HepG2 (cell line): Measurements from ENCODE around the gene ABCB9.

Experiments used
- EZH2 ChIP-seq: conservative IDR thresholded peaks from 2 replicates; pipeline ENCODE4 v1.6.1; 2012; ENCODE audit warnings: mild to moderate bottlenecking, low read depth, low read length, moderate library complexity
- SALL1 ChIP-seq: sonication (generic); formaldehyde crosslinking; IDR thresholded peaks from 2 replicates; pipeline ENCODE4 v1.8.0; 2022; ENCODE audit warnings: mild to moderate bottlenecking, missing genetic modification reagents
- SNRNP70 ChIP-seq: fragments of 200-400 bp; formaldehyde crosslinking; IDR thresholded peaks from 2 replicates; pipeline ENCODE4 v1.6.1; 2017; ENCODE audit warnings: mild to moderate bottlenecking, low read depth, low read length, moderate library complexity
- SP1 ChIP-seq, 2 experiments: fragments of 450-650 bp in 1 of 2; sonication (generic) in 1 of 2; formaldehyde crosslinking in 1 of 2; IDR thresholded peaks; 2 replicates each; pipeline versions ENCODE4 v1.4.0 to v1.6.1; 2016 to 2020; ENCODE audit warnings: missing genetic modification reagents in 1 of 2
- TOPORS ChIP-seq: sonication (generic); formaldehyde crosslinking; IDR thresholded peaks from 2 replicates; pipeline ENCODE4 v1.8.0; 2023; ENCODE audit warnings: mild to moderate bottlenecking, missing genetic modification reagents
- ZFP82 ChIP-seq: sonication (generic); formaldehyde crosslinking; IDR thresholded peaks from 2 replicates; pipeline ENCODE4 v1.5.1; 2020; ENCODE audit warnings: mild to moderate bottlenecking, missing genetic modification reagents, borderline replicate concordance
- ZNF629 ChIP-seq: sonication (generic); formaldehyde crosslinking; conservative IDR thresholded peaks from 2 replicates; pipeline ENCODE4 v1.5.0; 2020; ENCODE audit warnings: missing genetic modification reagents
- ZNF660 ChIP-seq: sonication (generic); formaldehyde crosslinking; IDR thresholded peaks from 2 replicates; pipeline ENCODE4 v1.5.1; 2020; ENCODE audit warnings: mild to moderate bottlenecking, low read depth, missing genetic modification reagents, borderline replicate concordance
- TF ChIP-seq, protein P1 (sequence below): sonication (generic); formaldehyde crosslinking; IDR thresholded peaks from 2 replicates; pipeline ENCODE4 v1.5.0; 2020; ENCODE audit warnings: mild to moderate bottlenecking, missing genetic modification reagents, moderate library complexity
- TF ChIP-seq, protein P2 (sequence below): sonication (generic); formaldehyde crosslinking; IDR thresholded peaks from 2 replicates; pipeline ENCODE4 v1.8.1; 2022; ENCODE audit warnings: mild to moderate bottlenecking, missing genetic modification reagents
- TF ChIP-seq, protein P3 (sequence below): sonication (generic); formaldehyde crosslinking; IDR thresholded peaks from 2 replicates; pipeline ENCODE4 v1.4.0; 2020; ENCODE audit warnings: missing genetic modification reagents

DNA sequence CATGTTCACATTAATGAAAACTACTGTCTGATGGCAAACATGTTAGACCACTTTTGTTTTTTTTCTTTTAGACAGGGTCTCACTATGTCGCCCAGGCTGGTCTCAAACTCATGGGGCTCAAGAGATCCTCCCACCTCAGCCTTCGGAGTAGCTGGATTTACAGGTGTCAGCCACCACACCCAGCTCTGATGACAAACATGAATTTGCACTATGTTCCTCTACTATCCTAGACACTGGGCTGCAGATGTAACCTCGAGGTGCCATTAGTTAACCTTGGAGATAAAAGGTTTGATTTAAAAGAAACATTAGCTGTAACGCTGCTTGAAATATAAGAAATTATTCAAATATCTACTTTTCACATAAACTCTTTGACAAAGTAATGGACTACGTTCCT is 78.4 kb downstream of the ABCB9 start:
- TF ChIP-seq, protein P1, sequence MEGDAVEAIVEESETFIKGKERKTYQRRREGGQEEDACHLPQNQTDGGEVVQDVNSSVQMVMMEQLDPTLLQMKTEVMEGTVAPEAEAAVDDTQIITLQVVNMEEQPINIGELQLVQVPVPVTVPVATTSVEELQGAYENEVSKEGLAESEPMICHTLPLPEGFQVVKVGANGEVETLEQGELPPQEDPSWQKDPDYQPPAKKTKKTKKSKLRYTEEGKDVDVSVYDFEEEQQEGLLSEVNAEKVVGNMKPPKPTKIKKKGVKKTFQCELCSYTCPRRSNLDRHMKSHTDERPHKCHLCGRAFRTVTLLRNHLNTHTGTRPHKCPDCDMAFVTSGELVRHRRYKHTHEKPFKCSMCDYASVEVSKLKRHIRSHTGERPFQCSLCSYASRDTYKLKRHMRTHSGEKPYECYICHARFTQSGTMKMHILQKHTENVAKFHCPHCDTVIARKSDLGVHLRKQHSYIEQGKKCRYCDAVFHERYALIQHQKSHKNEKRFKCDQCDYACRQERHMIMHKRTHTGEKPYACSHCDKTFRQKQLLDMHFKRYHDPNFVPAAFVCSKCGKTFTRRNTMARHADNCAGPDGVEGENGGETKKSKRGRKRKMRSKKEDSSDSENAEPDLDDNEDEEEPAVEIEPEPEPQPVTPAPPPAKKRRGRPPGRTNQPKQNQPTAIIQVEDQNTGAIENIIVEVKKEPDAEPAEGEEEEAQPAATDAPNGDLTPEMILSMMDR (CRISPR knock-in tag): no peak
- TF ChIP-seq ZNF629 (no peak), TOPORS (CRISPR knock-in tag) (no peak), SNRNP70 (no peak), ZFP82 (CRISPR knock-in tag) (no peak), EZH2 (no peak), SP1 (IDR thresholded peaks at IDR 0.05) (no peak), SP1 (CRISPR knock-in tag; IDR thresholded peaks at IDR 0.05) (no peak), ZNF660 (CRISPR knock-in tag) (no peak), SALL1 (CRISPR knock-in tag) (no peak)
- TF ChIP-seq, protein P2, sequence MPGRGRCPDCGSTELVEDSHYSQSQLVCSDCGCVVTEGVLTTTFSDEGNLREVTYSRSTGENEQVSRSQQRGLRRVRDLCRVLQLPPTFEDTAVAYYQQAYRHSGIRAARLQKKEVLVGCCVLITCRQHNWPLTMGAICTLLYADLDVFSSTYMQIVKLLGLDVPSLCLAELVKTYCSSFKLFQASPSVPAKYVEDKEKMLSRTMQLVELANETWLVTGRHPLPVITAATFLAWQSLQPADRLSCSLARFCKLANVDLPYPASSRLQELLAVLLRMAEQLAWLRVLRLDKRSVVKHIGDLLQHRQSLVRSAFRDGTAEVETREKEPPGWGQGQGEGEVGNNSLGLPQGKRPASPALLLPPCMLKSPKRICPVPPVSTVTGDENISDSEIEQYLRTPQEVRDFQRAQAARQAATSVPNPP (CRISPR knock-in tag): no peak
- TF ChIP-seq, protein P3, sequence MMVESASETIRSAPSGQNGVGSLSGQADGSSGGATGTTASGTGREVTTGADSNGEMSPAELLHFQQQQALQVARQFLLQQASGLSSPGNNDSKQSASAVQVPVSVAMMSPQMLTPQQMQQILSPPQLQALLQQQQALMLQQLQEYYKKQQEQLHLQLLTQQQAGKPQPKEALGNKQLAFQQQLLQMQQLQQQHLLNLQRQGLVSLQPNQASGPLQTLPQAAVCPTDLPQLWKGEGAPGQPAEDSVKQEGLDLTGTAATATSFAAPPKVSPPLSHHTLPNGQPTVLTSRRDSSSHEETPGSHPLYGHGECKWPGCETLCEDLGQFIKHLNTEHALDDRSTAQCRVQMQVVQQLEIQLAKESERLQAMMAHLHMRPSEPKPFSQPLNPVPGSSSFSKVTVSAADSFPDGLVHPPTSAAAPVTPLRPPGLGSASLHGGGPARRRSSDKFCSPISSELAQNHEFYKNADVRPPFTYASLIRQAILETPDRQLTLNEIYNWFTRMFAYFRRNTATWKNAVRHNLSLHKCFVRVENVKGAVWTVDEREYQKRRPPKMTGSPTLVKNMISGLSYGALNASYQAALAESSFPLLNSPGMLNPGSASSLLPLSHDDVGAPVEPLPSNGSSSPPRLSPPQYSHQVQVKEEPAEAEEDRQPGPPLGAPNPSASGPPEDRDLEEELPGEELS (CRISPR knock-in tag): no peak
